Smooth muscle cell (in vitro differentiated cells): Measurements from ENCODE around the gene USP6NL. TPM values are rescaled to one million over a fixed set of nuclear protein-coding genes. Genes with fewer than 3 reads are reported as not detected.

Source experiments
- DNase-seq: peaks from one replicate; lab custom pipeline; 2025; ENCODE audit not compliant: unreplicated experiment; lab: John Stamatoyannopoulos, UW
- H2AFZ ChIP-seq: fragments of 200-600 bp; sonication (generic); 2 replicates; pipeline ENCODE4 v1.6.0; 2016; ENCODE audit warnings: antibody characterized with exemption, low read depth, mild to moderate bottlenecking
- H3F3A ChIP-seq: fragments of 200-600 bp; sonication (generic); 2 replicates; pipeline ENCODE4 v1.6.0; 2017; ENCODE audit warnings: antibody characterized with exemption, low read depth
- H3K27ac ChIP-seq: fragments of 200-600 bp; sonication (generic); 2 replicates; pipeline ENCODE4 v1.5.1; 2016; ENCODE audit warnings: low read depth, mild to moderate bottlenecking
- H3K27me3 ChIP-seq: fragments of 200-600 bp; sonication (generic); 2 replicates; pipeline ENCODE4 v1.6.1; 2016; ENCODE audit warnings: low read depth, mild to moderate bottlenecking
- H3K36me3 ChIP-seq: fragments of 200-600 bp; sonication (generic); 2 replicates; pipeline ENCODE4 v1.5.1; 2016; ENCODE audit warnings: low read depth
- H3K4me1 ChIP-seq: fragments of 200-600 bp; sonication (generic); 2 replicates; pipeline ENCODE4 v1.5.1; 2016; ENCODE audit warnings: low read depth
- H3K4me2 ChIP-seq: fragments of 200-600 bp; sonication (generic); 2 replicates; pipeline ENCODE4 v1.6.0; 2016; ENCODE audit warnings: mild to moderate bottlenecking
- H3K4me3 ChIP-seq: fragments of 200-600 bp; sonication (generic); 2 replicates; pipeline ENCODE4 v1.5.1; 2016; ENCODE audit warnings: mild to moderate bottlenecking
- H3K79me2 ChIP-seq: fragments of 200-600 bp; sonication (generic); 2 replicates; pipeline ENCODE4 v1.6.0; 2016; ENCODE audit warnings: low read depth, mild to moderate bottlenecking
- H3K9ac ChIP-seq: fragments of 200-600 bp; sonication (generic); 2 replicates; pipeline ENCODE4 v1.6.0; 2016; ENCODE audit warnings: low read depth
- H3K9me3 ChIP-seq: fragments of 200-600 bp; sonication (generic); replicated peaks from 2 replicates; pipeline ENCODE4 v1.5.1; 2016; ENCODE audit warnings: low read depth
- H4K20me1 ChIP-seq: fragments of 200-600 bp; sonication (generic); 2 replicates; pipeline ENCODE4 v1.6.0; 2016; ENCODE audit warnings: low read depth
- WGBS: methylation state at CpG from one replicate; pipeline ENCODE4 v1.1.7; 2016; ENCODE audit warnings: low lambda C conversion rate; 5-methylcytosine and 5-hydroxymethylcytosine counted together
- polyA plus RNA-seq: library from polyadenylated mRNA; unstranded; fragments of >200 nt; fragmentation: Nextera tagmentation; extraction: Ambion mirVana; gene quantifications from 2 replicates; pipeline ENCODE4 v1.2.1, GENCODE V29; 2016
- total RNA-seq: library from RNA; depleted of rRNA; stranded (reverse); fragments of >200 nt; gene quantifications from 2 replicates; pipeline ENCODE4 v1.2.3, GENCODE V29; 2014
- TF ChIP-seq, protein P1 (sequence below): fragments of 200-600 bp; sonication (generic); IDR thresholded peaks from 2 replicates; pipeline ENCODE4 v1.5.1; 2017; ENCODE audit warnings: borderline replicate concordance, mild to moderate bottlenecking, antibody characterized with exemption; ENCODE audit not compliant: insufficient read depth, poor library complexity, severe bottlenecking

USP6NL gene
- total and polyA plus RNA-seq, 2 experiments from 2014 or later: 12.0 to 32.8 TPM

DNA sequence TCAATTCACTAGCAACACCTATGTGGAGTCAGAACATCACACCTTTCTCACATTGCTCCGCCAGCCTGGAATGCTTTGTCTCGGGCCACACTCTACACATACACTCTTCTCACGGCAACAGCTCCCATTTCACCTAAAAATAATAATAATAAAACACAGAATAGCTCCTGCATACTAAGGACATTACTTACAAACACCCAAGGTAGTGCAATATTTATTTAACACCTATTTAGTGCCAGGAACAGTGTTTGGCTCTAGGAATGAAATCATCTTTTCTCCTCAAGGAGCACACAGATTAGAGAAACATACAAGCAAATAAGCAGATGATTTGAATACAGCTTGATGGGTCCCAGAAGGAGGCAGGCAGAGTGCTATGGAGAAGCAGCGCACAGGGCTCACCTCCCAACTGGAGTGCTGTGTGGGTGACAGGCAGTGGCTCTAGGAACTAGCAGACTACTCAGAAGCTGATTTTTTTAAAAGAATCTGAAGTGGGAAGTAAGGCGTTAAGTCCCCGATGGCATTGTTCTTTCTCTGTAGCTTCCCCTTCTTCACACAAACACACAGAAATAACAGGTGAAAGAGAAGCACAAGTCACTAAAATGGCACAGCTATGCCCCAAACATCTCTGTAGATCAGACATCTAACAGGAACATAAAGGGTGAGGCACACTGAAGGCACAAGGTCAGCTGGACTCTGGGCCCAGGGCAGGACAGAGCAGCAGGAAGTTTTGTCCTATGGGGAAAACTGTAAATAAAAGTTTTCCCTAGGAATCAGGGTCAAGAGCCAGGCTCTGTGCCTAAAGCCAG is 16.7 kb downstream of the USP6NL start:
- WGBS: 94% methylated on average over 6 of the region's 6 CpGs
- Histone ChIP-seq H3K27me3 (no peaks in the 10 kb centered on the region), H3K79me2 (peaks cover 94% of the 10 kb centered on the region), H2AFZ (no peak overlapping the region), H3F3A (no peaks in the 10 kb centered on the region), H3K4me3 (no peak overlapping the region), H4K20me1 (peaks cover 76% of the 10 kb centered on the region), H3K4me1 (peaks cover 11% of the 10 kb centered on the region), H3K9me3 (no peaks in the 10 kb centered on the region), H3K4me2 (peak overlapping the region; percentile 11), H3K27ac (peak overlapping the region; percentile 55), H3K36me3 (no peaks in the 10 kb centered on the region), H3K9ac (peak overlapping the region; percentile 15)
- TF ChIP-seq, protein P1, sequence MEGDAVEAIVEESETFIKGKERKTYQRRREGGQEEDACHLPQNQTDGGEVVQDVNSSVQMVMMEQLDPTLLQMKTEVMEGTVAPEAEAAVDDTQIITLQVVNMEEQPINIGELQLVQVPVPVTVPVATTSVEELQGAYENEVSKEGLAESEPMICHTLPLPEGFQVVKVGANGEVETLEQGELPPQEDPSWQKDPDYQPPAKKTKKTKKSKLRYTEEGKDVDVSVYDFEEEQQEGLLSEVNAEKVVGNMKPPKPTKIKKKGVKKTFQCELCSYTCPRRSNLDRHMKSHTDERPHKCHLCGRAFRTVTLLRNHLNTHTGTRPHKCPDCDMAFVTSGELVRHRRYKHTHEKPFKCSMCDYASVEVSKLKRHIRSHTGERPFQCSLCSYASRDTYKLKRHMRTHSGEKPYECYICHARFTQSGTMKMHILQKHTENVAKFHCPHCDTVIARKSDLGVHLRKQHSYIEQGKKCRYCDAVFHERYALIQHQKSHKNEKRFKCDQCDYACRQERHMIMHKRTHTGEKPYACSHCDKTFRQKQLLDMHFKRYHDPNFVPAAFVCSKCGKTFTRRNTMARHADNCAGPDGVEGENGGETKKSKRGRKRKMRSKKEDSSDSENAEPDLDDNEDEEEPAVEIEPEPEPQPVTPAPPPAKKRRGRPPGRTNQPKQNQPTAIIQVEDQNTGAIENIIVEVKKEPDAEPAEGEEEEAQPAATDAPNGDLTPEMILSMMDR: no peak
- no peak for DNase-seq

DNA sequence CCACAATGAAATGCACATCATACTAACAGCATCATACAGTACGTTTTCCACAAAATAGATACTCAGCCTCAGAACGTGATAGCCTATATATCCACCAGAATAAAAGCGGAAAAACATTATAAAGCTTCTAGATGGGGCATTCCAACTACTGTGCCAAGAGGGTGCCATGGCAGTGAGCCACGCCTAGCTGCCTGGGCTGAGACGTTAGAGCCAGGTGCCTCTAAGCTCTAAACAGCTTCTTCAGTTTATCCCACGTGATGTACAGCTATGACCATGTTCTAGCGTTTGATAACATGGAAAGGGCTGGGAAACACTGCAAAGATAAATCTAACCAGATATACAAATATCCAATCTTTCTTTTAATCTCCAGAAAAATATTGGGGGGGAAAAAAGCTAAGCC is 17.8 kb downstream of the USP6NL start:
- no peak overlapping the region for H3K27ac ChIP-seq
- H3F3A ChIP-seq: no peaks in the 10 kb centered on the region
- no peak overlapping the region for H3K9ac ChIP-seq
- H3K4me2 ChIP-seq: no peak overlapping the region
- peaks cover 76% of the 10 kb centered on the region for H4K20me1 ChIP-seq
- no peak overlapping the region for H3K4me3 ChIP-seq
- no peaks in the 10 kb centered on the region for H3K36me3 ChIP-seq
- TF ChIP-seq, protein P1: no peak
- 94% methylated on average over 7 of the region's 7 CpGs for WGBS
- H3K9me3 ChIP-seq: no peaks in the 10 kb centered on the region
- peaks cover 92% of the 10 kb centered on the region for H3K79me2 ChIP-seq
- H3K27me3 ChIP-seq: no peaks in the 10 kb centered on the region
- no peak overlapping the region for H2AFZ ChIP-seq
- H3K4me1 ChIP-seq: peaks cover 11% of the 10 kb centered on the region
- no peak for DNase-seq

- H3K79me2 ChIP-seq: peaks cover 92% of the 10 kb centered on the region
- peaks cover 3% of the 10 kb centered on the region for H3F3A ChIP-seq
- H3K9ac ChIP-seq: no peak overlapping the region
- H3K4me1 ChIP-seq: peaks cover 7% of the 10 kb centered on the region
- H3K36me3 ChIP-seq: no peaks in the 10 kb centered on the region
- H3K27ac ChIP-seq: no peak overlapping the region
- no peak overlapping the region for H3K4me2 ChIP-seq
- WGBS: 91% methylated on average over 4 of the region's 4 CpGs
- H3K4me3 ChIP-seq: no peak overlapping the region
- no peak for DNase-seq
- H4K20me1 ChIP-seq: peaks cover 64% of the 10 kb centered on the region
- no peaks in the 10 kb centered on the region for H3K27me3 ChIP-seq
- H3K9me3 ChIP-seq: no peaks in the 10 kb centered on the region
- H2AFZ ChIP-seq: no peak overlapping the region
- TF ChIP-seq, protein P1: no peak
Measured at GRCh38 chr10:11589738-11590137, 21.7 kb downstream of the USP6NL start.
